HEK293 (cell line): ENCODE measurements around the gene ABCA12.

ENCODE experiments used
- CTCF ChIA-PET: fragments of 350-600 bp; formaldehyde crosslinking; extraction: SDS; loops from one replicate; lab custom pipeline; 2021; ENCODE audit warnings: antibody characterized with exemption; lab: Yijun Ruan, JAX
- POLR2A ChIA-PET: fragments of 300-600 bp; formaldehyde crosslinking; extraction: SDS; loops from one replicate; lab custom pipeline; 2020; ENCODE audit warnings: antibody characterized with exemption, inconsistent platforms; lab: Yijun Ruan, JAX
- H3K27ac ChIP-seq: fragments of 200-500 bp; sonication (Bioruptor generic); 2 replicates; pipeline ENCODE4 v1.5.1; 2014; ENCODE audit warnings: low read depth, low read length, control low read depth, inconsistent platforms; ENCODE audit errors: extremely low read depth
- H3K36me3 ChIP-seq, 2 experiments: fragments of 200-500 bp in 1 of 2; sonication (Bioruptor generic) in 1 of 2; 1 replicate in 1 of 2; 2 replicates in 1 of 2; pipeline ENCODE4 v1.5.1; 2014 to 2017; ENCODE audit warnings: inconsistent platforms in 2 of 2, low read length in 2 of 2; ENCODE audit not compliant: control insufficient read depth in 2 of 2, insufficient read depth in 1 of 2
- H3K4me1 ChIP-seq: fragments of 200-500 bp; sonication (Bioruptor generic); 2 replicates; pipeline ENCODE4 v1.5.1; 2014; ENCODE audit warnings: mild to moderate bottlenecking, low read length, inconsistent platforms; ENCODE audit not compliant: control insufficient read depth, insufficient read depth
- H3K4me3 ChIP-seq: 2 replicates; pipeline ENCODE4 v1.5.1; 2011; ENCODE audit warnings: low read depth, mild to moderate bottlenecking, control low read depth, low read length, moderate library complexity
- H3K9me3 ChIP-seq: fragments of 200-500 bp; sonication (Bioruptor generic); 2 replicates; pipeline ENCODE4 v1.5.1; 2014; ENCODE audit warnings: low read depth, low read length, inconsistent platforms; ENCODE audit not compliant: control insufficient read depth, insufficient read depth
- EGR2 ChIP-seq: fragments of 450-650 bp; formaldehyde crosslinking; IDR thresholded peaks from 2 replicates; pipeline ENCODE4 v1.5.1; 2016; ENCODE audit warnings: low read depth, missing biosample characterization, missing genetic modification characterization
- GLI4 ChIP-seq: fragments of 450-650 bp; formaldehyde crosslinking; IDR thresholded peaks from 2 replicates; pipeline ENCODE4 v1.5.1; 2016; ENCODE audit warnings: missing biosample characterization, missing genetic modification characterization
- HOXC10 ChIP-seq: sonication (generic); formaldehyde crosslinking; IDR thresholded peaks from 2 replicates; pipeline ENCODE4 v1.8.1; 2023; ENCODE audit warnings: mild to moderate bottlenecking, missing genetic modification reagents
- RBAK ChIP-seq: fragments of 450-650 bp; formaldehyde crosslinking; IDR thresholded peaks from 2 replicates; pipeline ENCODE4 v1.5.1; 2016; ENCODE audit warnings: missing biosample characterization, missing genetic modification characterization
- REPIN1 ChIP-seq: fragments of 450-650 bp; formaldehyde crosslinking; IDR thresholded peaks from 2 replicates; pipeline ENCODE4 v1.5.1; 2017; ENCODE audit warnings: missing biosample characterization, missing genetic modification characterization, low read depth
- TRIM28 ChIP-seq: IDR thresholded peaks from 2 replicates; pipeline ENCODE4 v1.6.1; 2011; ENCODE audit warnings: low read length, control low read depth, borderline replicate concordance
- TSHZ1 ChIP-seq: fragments of 450-650 bp; formaldehyde crosslinking; IDR thresholded peaks from 2 replicates; pipeline ENCODE4 v1.5.1; 2016; ENCODE audit warnings: missing biosample characterization, missing genetic modification characterization, borderline replicate concordance
- YY1 ChIP-seq: fragments of 450-650 bp; formaldehyde crosslinking; IDR thresholded peaks from 2 replicates; pipeline ENCODE4 v1.5.1; 2018; ENCODE audit warnings: missing biosample characterization, missing genetic modification characterization
- ZFP3 ChIP-seq: fragments of 450-650 bp; formaldehyde crosslinking; IDR thresholded peaks from 2 replicates; pipeline ENCODE4 v1.5.1; 2016; ENCODE audit warnings: low read depth, missing biosample characterization, missing genetic modification characterization
- ZNF112 ChIP-seq: fragments of 450-650 bp; formaldehyde crosslinking; IDR thresholded peaks from 2 replicates; pipeline ENCODE4 v1.5.0; 2017; ENCODE audit warnings: missing biosample characterization, missing genetic modification characterization
- ZNF146 ChIP-seq: fragments of 450-650 bp; formaldehyde crosslinking; IDR thresholded peaks from 2 replicates; pipeline ENCODE4 v1.5.1; 2016; ENCODE audit warnings: missing biosample characterization, missing genetic modification characterization
- ZNF16 ChIP-seq: fragments of 450-650 bp; formaldehyde crosslinking; IDR thresholded peaks from 2 replicates; pipeline ENCODE4 v1.5.1; 2016; ENCODE audit warnings: low read depth, missing biosample characterization, missing genetic modification characterization
- ZNF184 ChIP-seq: fragments of 450-650 bp; IDR thresholded peaks from 2 replicates; pipeline ENCODE4 v1.5.1; 2018; ENCODE audit warnings: missing biosample characterization, mild to moderate bottlenecking, missing genetic modification characterization
- ZNF26 ChIP-seq: fragments of 450-650 bp; formaldehyde crosslinking; IDR thresholded peaks from 2 replicates; pipeline ENCODE4 v1.5.1; 2016; ENCODE audit warnings: missing biosample characterization, missing genetic modification characterization
- ZNF416 ChIP-seq: fragments of 450-650 bp; formaldehyde crosslinking; IDR thresholded peaks from 2 replicates; pipeline ENCODE4 v1.5.1; 2016; ENCODE audit warnings: missing biosample characterization, missing genetic modification characterization
- ZNF433 ChIP-seq: fragments of 450-650 bp; formaldehyde crosslinking; IDR thresholded peaks from 2 replicates; pipeline ENCODE4 v1.5.1; 2016; ENCODE audit warnings: missing biosample characterization, missing genetic modification characterization, low read depth
- ZNF664 ChIP-seq: fragments of 450-650 bp; formaldehyde crosslinking; IDR thresholded peaks from 2 replicates; pipeline ENCODE4 v1.5.1; 2016; ENCODE audit warnings: missing biosample characterization, missing genetic modification characterization

The ABCA12 gene

GRCh38 chr2:214995926-214996670 lies 142.3 kb downstream of the ABCA12 start:
- no peak for TF ChIP-seq ZNF184 (tag by site-specific recombination)
- TF ChIP-seq HOXC10 (CRISPR knock-in tag): no peak
- no peak for TF ChIP-seq GLI4 (tag by site-specific recombination)
- no peak for TF ChIP-seq ZNF146 (tag by site-specific recombination)
- no peak for TF ChIP-seq ZNF26 (tag by site-specific recombination)
- no peak for TF ChIP-seq TRIM28
- TF ChIP-seq YY1 (tag by site-specific recombination): no peak
- TF ChIP-seq EGR2 (tag by site-specific recombination): no peak
- no peak for TF ChIP-seq ZFP3 (tag by site-specific recombination)
- Histone ChIP-seq H3K4me1 (no peaks in the 10 kb centered on the region), H3K36me3 (no peaks in the 10 kb centered on the region), H3K4me3 (no peak overlapping the region), H3K9me3 (no peaks in the 10 kb centered on the region), H3K27ac (no peak overlapping the region)
- POLR2A ChIA-PET: no interaction called here
- CTCF ChIA-PET: no interaction called here

- Histone ChIP-seq H3K4me3 (no peak overlapping the region), H3K4me1 (no peaks in the 10 kb centered on the region), H3K27ac (no peak overlapping the region), H3K36me3 (no peaks in the 10 kb centered on the region), H3K9me3 (no peaks in the 10 kb centered on the region)
- no peak for TF ChIP-seq ZNF664 (tag by site-specific recombination)
- no peak for TF ChIP-seq TSHZ1 (tag by site-specific recombination)
- TF ChIP-seq RBAK: no peak
- no peak for TF ChIP-seq ZNF112 (tag by site-specific recombination)
- POLR2A ChIA-PET: no interaction called here
- CTCF ChIA-PET: interaction anchor here (0.5 kb wide), 1 partner anchor 271 kb away, joined by 3 read pairs; no protein-coding TSS in a partner anchor
Observed at GRCh38 chr2:214995409-214995808, 143.0 kb downstream of the ABCA12 start.

- ChIA-PET POLR2A (no interaction called here), CTCF (interaction anchor here (0.6 kb wide), 1 partner anchor 484 kb away, joined by 3 read pairs; no protein-coding TSS in a partner anchor)
- H3K9me3 ChIP-seq: no peaks in the 10 kb centered on the region
- no peaks in the 10 kb centered on the region for H3K36me3 ChIP-seq
- no peak overlapping the region for H3K27ac ChIP-seq
- H3K4me1 ChIP-seq: no peaks in the 10 kb centered on the region
- H3K4me3 ChIP-seq: no peak overlapping the region
- TF ChIP-seq ZNF416 (no peak), ZNF16 (tag by site-specific recombination) (no peak), REPIN1 (no peak), ZNF433 (tag by site-specific recombination) (no peak)
Observed at GRCh38 chr2:214992911-214993310, 145.5 kb downstream of the ABCA12 start.
